Fibroblast of villous mesenchyme (primary cell): Measurements from ENCODE around the gene CPOX. TPM values are rescaled to one million over a fixed set of nuclear protein-coding genes. Genes with fewer than 3 reads are reported as not detected.

Experiments
- DNase-seq: peaks from one replicate; pipeline ENCODE4 v3.0.0-alpha.2; 2010; ENCODE audit warnings: low read depth
- H3K4me3 ChIP-seq: 2 replicates; pipeline ENCODE4 v1.5.1; 2011; ENCODE audit warnings: low read depth, mild to moderate bottlenecking, low read length
- total RNA-seq: library from RNA; depleted of rRNA; stranded (reverse); fragments of >200 nt; gene quantifications from 2 replicates; pipeline ENCODE4 v1.2.3, GENCODE V29; 2012
- TF ChIP-seq, protein P1 (sequence below): IDR thresholded peaks from 2 replicates; pipeline ENCODE4 v1.5.1; 2012; ENCODE audit warnings: low read depth, mild to moderate bottlenecking, low read length; ENCODE audit not compliant: insufficient read depth

Gene CPOX
- total RNA-seq, 1 donor = 27.2 TPM

DNA sequence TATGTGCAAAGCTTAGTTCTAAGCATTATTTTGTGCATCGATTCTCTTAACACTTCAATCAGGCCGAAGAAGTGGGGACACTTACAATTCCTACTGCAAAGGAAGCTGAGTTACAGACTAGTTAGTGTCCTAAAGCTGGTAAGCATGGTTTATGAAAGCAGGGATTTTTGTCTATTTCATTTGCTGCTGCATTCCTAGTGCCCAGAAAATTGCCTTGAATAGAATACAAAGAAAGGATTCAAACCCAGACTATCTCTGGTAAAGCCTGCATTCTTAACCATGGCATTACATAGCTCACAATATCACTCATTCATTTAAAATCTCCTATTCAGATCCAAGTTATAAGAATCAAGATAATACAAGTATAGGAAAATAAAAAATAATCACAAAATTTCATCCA is 24.4 kb upstream of the CPOX start:
- H3K4me3 ChIP-seq = no peak overlapping the region
- TF ChIP-seq, protein P1, sequence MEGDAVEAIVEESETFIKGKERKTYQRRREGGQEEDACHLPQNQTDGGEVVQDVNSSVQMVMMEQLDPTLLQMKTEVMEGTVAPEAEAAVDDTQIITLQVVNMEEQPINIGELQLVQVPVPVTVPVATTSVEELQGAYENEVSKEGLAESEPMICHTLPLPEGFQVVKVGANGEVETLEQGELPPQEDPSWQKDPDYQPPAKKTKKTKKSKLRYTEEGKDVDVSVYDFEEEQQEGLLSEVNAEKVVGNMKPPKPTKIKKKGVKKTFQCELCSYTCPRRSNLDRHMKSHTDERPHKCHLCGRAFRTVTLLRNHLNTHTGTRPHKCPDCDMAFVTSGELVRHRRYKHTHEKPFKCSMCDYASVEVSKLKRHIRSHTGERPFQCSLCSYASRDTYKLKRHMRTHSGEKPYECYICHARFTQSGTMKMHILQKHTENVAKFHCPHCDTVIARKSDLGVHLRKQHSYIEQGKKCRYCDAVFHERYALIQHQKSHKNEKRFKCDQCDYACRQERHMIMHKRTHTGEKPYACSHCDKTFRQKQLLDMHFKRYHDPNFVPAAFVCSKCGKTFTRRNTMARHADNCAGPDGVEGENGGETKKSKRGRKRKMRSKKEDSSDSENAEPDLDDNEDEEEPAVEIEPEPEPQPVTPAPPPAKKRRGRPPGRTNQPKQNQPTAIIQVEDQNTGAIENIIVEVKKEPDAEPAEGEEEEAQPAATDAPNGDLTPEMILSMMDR = no peak
- DNase-seq = no peak

DNA sequence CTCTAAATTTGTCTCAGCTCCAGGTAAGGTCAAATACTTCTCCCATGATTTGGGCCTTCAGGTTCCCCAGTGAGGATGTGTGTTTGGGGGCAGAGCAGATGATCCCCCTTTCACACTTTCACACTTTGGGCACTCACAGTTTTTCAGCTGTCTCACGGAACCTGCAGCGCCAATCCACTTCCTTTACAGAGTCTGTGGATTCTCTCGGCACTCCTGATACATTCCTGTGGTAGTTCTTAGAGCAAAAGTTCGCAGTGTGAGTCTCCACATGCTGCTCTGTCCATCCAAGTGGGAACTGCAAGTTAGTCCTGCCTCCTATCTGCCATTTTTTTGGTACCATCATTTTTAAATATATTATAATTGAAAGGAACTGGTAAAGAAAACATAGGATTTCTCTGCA is 20.2 kb upstream of the CPOX start:
- no peak overlapping the region for H3K4me3 ChIP-seq
- TF ChIP-seq, protein P1 = no peak
- DNase-seq = peak; percentile 18

DNA sequence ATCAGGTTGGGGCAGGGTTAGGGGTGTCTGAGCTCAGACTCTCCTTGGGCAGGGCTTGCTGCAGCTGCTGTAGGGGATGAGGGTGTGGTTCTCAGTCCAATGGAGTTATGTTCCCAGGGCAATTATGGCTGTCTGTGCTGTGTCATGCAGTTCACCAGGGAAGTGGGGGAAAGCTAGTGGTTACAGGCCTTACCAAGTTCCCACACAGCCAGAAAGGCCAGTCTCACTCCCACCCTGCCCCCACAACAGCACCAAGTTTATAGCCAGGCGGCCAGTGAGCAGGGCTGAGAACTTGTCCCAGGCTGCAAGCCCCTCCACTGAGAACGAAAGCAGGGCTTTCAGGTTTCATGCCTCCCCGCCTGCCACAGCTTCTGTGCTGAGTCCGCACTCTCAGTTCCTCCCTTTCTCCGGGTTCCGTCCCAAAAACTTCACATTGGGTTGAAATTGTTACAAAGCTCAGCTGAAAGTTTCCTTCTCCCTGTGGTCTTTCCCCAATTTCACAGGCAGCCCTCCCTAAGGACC is 19.6 kb upstream of the CPOX start:
- TF ChIP-seq, protein P1 = no peak
- no peak overlapping the region for H3K4me3 ChIP-seq
- peak; percentile 3 for DNase-seq

DNA sequence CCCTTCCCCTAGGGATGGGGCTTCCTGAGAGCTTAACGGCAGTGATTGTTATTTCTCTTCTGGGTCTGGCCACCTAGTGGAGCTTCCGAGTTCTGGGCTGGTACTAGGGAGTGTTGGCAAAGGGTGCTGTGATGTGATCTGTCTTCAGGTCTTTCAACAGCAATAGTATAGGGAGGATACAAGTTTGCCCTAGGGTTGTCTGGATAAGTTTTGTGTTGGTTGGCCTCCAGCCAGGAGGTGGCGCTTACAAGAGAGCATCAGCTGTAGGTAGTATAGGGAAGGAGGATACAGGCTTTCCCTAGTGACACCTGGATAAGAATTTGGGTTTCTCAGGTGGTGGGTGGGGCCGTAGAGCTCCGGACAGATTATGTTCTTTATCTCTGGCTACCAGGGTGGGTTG is 19.2 kb upstream of the CPOX start:
- no peak for DNase-seq
- no peak overlapping the region for H3K4me3 ChIP-seq
- TF ChIP-seq, protein P1 = peak; percentile 11

DNA sequence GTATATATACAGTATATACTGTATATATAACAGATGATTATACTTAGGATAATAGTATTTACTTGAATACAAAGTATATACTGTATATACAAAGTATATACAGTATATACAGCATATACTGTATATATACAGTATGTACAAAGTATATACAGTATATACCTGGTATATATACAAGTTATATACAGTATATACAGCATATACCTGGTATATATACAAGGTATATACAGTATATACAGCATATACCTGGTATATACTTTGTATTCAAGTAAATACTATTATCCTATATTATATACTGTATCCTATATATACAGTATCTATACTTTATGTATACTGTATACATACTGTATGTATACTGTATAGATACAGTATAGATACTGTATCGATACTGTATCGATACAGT is 14.6 kb upstream of the CPOX start:
- TF ChIP-seq, protein P1 = no peak
- H3K4me3 ChIP-seq = no peak overlapping the region
- no peak for DNase-seq

DNA sequence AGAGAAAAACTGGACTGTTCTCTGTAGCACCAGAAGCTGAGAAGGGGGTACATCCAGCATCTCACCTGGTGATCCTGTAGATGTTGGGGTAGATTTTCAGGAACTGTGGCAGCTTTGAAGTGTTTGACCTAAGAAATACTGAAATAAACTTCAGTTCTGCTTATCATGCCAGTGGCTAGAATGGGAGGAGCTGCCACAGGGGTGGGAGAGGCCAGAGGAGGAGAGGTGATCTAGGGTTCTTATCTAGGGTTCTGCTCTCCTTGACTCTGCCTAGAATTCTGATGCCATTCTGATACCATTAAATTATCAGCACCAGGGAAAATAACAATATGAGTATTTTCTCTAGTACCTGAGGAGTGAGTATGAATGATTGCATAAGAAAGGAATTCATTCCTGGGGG is 10.2 kb upstream of the CPOX start:
- DNase-seq = no peak
- H3K4me3 ChIP-seq = no peak overlapping the region
- TF ChIP-seq, protein P1 = no peak

DNA sequence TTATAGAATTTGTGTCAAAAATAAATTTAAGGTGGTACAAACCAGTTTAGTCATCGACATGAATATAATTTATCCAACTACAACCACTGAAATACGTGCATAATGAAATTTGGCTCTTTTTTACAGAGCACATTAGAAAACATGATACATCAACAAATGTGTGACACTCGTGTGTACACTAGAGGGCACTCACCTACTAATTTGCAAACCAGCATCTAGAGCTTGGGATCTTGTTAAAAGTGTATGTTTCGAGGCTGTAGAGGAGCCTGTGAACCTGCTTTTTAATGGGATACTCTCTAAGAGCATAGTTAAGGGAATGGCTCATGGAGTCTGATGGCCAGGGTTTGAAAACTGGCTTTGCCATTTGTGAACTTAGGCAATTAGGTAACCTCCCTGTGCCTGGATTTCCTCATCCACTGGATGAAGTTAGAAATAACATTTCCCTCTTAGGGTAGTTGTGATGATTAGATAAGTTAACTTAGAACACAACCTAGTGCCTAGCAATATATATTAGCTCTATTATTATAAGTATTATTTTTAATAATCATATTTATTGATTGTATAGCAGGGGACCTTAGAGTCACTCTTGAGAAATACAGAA is 8.8 kb upstream of the CPOX start:
- H3K4me3 ChIP-seq = no peak overlapping the region
- DNase-seq = peak; percentile 75
- TF ChIP-seq, protein P1 = peak; percentile 78
